SW480 (cell line): ENCODE measurements around the gene MCIDAS.

Experiments used
- DNase-seq: peaks from one replicate; pipeline ENCODE4 v3.0.0-alpha.2; 2016; ENCODE audit warnings: low spot score

The MCIDAS gene

DNA sequence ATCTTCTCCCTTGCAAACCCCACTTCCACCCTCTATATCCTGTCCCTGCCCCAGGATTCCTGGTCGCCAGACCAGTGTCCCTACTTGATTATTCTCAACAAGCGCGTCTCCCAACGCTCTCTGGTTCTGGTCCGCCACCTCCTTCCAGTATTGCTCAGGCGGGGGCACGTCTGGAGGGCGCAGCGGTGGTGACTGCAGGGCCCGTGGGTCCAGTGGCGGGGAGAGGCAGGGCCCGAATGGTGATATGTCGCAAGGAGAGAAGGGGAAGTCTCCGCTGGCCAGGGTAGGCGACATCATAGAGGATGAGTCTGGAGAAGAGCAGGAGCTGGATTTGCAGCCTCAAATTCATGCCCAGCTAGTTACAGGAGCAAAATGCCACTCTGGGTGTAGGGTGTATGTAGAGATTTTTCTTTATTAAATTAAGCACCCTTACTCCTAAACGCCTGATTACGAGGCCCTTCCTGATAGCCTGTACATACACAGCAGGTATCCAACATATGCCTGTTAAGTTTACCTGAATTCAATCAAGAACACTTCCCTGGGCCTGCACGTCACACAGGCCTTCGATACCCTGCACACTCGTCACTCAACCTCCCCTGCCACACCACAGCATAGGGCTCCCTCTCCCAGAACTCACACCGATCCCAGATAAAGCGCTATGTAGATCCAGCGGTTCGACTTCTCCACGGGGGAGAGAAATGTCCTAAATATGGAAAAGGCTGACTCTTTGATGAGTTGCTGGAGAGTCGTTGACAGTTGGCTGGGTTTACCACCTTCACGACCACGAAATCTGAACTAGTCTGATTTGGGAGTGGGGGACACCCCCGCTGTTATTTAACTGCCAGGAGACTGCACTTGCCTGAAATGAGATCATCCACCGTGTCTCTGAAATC lies 4.8 kb downstream of the MCIDAS start:
- DNase-seq: no peak

DNA sequence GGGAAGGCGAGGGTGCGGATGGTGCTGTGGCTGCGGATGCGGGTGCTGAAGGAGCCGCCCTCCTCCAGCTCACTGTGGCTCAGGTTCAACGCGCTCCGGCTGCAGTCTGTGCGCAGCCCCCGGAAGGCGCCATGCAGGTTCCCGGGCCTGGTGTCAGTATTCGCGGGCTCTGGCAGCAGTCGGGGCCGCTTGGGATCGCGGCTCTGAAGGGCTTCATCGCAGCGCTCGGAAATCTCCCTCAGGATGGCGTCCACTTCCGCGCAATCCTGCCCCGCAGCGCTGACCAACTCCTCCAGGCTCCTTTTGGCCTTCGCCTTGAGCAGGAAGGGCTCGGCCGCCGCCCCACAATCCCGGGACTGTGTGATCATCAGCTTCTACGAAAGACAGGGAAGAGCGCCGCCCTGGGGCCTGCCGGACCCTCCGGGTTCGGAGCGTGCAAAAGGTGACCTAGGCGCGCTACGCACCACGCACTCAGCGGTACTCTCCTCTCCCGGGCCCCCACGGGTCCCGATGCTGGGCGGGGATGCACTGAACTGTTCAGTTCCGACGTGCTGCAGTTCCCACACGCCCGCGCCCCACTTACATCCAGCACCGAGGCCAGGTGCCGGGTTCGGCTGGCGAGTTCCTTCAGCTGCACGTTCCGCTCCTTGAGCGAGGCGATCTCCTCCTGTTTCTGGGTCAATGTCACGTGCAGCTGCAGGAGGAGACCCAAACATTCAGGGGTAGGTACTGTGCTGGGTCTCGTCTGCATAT lies 6.5 kb downstream of the MCIDAS start:
- DNase-seq: no peak

DNA sequence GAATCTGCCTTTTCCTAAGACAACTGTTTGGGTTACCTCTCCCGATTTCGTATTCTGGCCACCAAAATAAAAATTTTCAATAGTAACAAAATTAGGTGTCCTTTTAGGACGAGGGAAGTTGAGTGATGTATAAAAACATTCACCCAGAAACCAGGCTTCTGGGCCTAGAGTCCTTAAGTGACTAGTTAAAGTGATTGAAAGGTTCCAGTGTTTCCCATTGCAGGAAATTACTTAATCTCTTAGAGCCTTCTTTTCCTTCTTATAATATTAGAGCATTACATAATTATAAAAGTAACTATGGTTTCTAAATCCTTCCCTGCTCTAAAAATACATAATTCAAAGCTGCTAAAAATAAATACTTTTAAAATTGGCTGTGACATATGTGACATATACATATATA lies 7.3 kb downstream of the MCIDAS start:
- DNase-seq: no peak

DNA sequence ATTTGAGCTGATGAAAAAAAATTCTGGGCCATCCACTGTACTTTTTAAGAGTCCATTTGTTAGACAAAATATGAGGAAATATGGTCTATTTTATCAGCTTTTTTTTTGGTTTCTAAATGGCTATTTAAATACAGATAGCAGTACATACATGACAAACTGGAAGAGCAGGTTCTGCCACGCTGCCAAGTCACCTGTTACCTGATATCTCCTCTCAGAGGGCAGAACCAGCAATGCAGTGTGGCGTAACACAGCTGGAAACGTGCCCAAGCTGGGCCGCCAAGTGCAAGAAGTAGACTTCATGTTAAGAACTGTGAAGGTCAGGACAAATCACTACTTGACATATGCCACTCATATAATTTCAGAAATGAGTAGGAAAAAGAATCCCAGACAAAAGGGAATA lies 8.1 kb downstream of the MCIDAS start:
- DNase-seq: no peak

DNA sequence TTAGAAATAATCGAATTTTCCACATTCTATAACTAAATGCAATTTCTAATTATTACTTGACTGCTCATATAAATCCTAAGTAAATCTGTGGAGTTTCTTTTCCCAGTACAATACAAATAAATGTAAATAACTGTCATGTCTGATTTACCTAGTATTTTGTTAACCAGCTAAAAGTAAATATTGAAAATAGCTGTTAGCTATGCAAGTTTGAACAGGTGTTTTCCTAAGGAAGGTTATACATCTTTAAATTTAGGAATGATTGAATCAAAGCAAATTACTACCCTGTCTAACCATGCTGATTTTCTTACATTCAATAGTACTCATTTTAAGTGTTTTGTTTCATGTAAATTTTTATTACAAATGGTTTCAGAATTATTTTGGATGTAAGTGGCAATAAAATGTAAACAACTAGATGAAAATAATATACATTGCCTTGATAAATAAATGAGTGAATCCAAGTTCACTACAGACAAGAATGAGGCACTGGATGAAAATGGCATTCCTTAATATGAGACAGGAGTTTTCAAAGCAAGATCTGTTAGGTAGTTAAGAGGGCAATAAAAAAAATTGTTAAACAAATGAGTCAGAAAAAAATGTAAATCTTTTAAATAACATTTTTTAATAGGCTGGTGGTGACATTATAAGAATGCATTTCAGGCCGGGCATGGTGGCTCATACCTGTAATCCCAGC lies 15.8 kb downstream of the MCIDAS start:
- DNase-seq: no peak

DNA sequence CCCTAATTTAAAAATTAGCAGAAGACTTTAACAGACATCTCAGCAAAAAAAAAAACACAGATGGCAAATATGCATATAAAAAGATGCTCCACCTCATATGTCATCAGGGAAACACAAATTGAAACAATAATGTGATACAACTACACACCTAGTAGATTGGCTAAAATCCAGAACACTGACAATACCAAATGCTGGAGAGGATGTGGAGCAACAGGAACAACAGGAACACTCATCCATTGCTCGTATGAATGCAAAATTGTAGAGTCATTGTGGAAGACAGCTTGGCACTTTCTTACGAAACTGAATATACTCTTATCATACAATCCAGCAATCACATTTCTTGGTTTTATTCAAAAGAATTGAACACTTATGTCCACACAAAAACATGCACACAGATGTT lies 22.1 kb downstream of the MCIDAS start:
- DNase-seq: no peak

DNA sequence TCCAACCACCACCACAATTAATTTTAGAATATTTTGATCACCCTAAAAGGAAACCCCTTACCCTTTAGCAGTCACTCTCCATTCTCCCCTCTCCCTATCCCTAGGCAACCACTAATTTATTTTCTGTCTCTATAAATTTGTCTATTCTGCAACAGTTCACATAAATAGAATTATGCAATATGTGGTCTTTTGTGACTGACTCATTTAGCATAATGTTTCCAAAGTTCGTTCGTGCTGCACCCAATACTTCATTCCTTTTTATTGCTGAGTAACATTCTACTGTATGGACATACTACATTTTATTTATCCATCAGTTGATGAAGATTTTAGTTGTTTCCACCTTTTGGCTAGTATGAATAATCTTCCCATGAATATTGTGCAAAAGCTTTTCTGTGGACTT lies 36.0 kb downstream of the MCIDAS start:
- no peak for DNase-seq

DNA sequence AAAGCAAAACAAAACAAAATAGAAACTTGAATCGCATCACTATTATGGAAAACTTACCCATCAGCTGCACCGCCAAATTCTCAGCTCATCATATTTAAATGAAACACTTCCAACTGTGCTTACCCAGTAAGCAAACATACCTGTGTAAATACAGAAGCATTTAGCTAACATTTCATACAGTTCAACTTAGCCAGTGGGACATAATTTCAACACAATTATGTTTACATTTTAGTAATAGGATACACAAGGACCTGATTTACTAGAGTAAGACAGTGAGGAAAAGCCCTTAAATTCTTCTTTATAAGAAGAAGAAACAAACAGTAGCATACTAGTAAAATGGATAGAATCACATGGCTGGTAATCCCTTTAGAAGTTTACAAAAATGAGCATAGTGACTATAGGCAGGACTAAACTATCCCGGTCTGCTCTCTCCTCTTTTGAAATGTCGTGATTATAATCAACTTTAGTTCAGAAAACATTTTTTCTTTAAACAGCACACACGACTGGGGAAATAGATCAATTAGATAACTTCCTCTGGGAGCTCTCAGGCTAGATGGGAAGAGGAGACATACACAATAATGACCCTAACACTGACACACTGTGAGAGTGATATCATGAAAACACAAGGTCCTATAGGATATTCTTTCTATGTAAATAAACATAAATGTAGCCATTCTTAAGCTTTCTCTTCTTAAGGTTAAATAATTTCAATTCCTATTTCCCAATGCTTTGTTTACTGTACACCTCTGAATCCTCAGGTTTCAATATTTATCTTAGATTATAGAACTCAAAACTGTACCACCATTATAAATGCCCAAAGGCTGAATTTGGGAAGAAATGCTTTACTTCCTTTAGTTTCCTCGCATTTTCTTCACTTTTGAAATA lies 38.2 kb downstream of the MCIDAS start:
- no peak for DNase-seq

DNA sequence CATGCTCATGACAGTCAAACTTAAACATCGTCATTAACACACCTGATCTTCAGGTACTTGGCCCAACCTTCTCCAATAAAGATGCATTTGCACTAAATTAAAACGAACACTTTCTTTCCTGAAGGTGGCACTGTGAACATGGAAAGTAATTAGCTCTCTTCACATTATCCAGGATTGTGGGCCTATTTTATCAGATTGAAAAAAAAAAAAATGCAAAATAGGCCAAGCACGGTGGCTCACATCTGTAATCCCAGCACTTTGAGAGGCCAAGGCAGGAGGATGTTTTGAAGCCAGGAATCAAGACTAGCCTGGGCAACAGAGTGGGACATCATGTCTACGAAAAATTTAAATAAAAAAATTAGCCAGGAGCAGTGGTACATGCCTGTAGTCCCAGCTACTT lies 39.7 kb downstream of the MCIDAS start:
- DNase-seq: peak; percentile 56

DNA sequence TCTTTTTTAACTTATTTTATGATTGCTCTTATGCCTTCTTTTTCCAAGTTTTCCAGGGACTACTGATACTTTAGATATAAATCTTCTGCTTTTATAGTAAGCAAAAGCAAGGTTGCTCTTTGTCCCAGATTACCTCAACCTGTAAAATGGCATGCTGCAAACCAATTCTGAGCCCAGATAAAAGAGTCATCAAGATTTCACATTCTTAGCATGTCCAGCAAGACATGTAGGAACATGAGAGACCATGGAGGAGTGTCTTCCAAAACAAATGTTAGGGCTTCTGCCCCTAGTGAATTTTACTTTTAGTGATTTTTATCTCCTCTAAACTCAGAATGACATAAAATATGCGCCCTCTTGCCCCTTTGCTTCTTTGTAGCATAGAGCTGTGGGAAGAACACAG lies 47.1 kb downstream of the MCIDAS start:
- no peak for DNase-seq

DNA sequence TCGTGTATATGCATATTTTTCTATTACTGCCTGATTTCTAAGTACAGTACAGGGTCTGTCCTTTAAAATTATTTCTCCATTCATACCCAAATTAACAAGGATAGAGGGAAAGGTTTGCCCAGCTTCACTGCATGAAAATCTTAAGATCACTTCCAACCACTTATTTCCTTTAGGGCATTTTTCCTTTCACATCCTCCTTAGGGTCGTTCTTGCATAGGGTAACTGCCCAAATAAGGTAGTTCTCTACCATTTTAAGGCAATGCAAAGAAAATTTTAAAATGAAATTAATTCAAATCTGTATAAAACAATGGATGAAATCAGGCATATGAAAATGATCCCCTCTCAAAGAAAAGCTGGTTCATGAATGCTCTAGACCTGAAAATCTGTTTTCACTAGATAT lies 50.0 kb downstream of the MCIDAS start:
- no peak for DNase-seq

DNA sequence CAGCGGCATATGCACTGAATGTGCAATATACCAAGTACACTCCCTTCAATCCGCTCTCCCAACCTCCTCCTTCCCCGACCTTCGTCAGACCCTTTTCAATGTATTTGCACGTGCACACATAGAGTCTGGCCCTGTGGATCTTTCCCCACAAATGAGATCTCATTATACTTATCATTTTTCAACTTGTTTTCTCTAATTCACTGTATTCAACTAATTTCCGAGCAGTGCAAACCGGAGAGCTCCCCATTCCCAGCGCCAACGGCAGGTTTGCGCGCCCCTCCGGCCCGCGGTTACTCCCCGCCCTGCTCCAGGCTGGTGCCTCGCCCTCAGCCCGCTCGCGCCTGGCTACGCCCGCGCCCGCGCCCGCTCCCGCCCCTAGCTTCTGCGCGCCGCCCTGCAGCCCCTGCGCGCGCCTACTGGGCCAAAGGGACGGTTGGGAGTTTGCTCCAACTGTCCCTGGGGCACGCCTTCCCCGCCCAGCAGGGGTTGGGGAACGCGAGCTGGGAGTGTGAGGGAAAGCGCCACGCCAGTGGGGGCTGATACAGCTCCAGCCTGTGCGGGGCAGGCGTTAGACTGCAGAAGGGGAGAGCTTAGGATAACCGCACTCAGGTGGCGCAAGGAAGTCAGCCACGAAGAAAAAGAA lies 50.8 kb downstream of the MCIDAS start:
- DNase-seq: peak; percentile 73

DNA sequence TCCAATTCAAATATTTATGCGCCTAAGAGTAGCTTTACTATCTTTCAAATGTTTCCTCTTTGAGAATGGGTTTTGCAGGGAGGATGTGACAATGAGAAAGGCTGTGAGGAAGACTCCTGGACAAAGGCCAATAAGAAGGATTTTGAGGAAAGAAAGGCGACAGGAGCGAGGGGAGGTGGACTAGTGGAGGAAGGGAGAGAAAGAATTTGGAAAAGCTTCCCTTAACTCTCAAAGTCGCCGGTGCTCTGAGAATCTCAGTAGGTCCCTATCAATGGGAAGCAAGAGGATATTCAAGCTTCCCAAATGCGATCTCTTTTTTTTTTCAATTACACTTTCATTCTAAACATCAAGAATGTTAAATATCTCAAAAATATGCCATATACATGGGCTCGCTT lies 51.3 kb downstream of the MCIDAS start:
- no peak for DNase-seq

DNA sequence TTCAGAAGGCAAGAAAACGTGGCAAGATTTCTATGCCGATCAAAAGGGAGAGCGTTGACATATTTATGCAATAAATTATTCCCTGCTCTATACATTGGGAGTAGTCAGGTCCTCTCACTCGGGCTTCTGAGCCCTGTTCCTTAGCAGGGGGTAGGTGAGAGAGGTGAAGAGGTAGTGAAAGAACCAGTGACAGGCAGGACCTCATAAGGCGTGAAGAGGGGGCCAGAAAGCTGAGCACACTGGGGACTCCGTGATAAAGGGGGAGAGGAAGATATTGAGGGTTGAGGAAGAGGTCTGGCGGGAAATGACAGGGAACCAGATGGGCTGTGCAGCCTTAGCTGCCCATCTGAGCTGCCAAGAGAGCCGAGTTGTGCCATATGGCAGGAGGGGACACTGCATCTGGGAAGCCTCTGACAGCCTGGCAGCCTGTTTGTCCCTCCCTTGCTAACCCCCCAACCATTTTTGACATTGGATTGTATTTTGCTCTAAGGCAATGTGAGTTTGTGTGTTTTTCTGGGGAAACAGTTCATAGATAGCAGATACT lies 53.4 kb downstream of the MCIDAS start:
- no peak for DNase-seq

DNA sequence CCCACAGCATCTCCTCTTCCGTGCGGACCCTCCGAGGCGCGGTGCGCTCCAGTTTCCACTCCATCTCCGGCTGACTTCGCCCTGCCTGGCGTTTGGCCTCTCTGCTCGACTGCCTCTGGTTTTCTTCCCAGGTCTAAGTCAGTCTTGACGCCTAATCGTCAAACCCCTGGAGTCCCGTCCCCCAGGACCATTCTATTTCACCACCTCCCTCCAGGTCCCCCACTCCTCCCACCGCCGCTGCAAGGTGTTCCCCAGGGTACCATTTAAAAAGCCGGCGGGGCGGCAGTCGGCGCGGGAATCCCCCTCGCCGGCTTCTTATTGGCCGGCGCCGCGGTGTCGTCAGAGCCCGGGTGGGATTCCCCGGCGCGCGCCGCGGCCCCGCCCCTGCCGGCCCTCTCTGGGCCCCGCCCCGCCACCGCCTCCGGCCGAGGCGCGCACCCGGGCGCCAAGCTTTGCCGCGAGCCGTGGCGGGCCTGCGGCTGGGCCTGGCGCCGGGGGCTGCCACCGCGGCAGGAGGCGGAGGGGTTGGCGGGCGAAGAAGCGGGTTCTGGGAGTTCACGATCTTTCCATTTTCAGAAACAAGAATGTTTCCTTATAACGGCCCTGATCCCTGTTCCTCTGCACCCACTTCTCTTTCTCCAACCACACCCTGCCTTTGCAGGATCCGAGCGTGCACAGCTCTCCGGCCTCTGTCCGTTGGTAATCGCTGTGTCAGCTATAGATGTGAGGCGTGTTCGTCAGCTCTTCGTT lies 54.0 kb downstream of the MCIDAS start, which contains the start of gene CDC20B:
TSS of gene CDC20B (minus strand) at position 241 of the 750 bp plus-strand sequence. CDS start at position 64, 177 bp downstream.
- peak; percentile 62 for DNase-seq

DNA sequence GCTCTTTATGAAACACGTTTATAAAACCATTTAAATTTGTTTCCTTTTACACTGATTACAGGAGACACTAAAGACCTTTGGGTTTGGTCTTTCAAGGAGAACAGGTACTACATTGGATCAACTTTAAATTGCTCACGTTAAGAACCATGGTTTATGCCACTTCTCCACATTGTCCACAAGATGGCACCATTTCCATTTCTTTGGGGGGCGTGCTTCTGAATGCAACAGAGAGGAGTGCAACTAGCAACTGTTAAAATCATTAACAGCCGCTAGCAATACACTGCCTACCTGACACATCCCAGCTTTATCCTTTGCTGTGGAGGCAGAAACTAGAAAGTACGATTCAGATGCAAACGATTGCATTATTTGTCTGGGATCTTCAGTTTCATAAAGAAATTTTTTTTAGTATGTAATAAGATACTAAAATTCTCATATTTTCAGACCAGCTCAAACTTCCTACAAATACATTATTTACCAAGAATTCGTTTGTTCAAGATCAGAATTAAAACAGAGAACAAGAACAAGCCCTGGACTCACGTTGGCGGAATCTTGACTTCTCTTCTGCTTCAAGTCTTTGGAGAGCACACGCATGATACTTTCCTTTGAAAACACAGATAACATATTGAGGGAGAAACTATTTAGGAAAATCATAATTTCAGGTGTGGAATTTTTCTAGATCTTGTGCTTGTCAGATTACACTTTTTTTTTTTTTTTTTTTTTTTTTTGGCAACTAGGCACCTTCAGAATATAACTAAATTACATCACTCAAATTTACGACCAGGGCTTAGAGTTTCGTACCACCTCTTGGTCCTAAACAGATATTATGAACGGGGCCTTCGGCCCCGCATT lies 54.8 kb downstream of the MCIDAS start:
- peak; percentile 88 for DNase-seq

DNA sequence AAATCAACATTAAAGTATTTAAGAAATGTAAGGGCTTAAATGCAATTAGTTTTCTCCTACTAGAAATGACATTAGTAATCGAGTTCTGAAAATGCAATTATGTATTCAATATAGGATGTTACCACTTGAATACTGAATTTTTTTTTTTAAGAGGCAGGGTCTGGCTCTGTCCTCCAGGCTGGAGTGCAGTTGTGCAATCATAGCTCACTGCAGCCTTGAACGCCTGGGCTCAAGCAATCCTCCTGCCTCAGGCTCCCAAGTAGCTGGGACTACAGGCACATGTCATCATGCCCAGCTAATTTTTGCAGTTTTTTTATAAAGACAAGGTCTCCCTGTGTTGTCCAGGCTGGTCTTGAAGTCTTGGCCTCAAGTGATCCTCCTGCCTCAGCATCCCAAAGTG lies 55.6 kb downstream of the MCIDAS start:
- no peak for DNase-seq
